A549 (cell line): ENCODE results near the gene RCOR2. TPM values are rescaled to one million over a fixed set of nuclear protein-coding genes. Genes with fewer than 3 reads are reported as not detected.

Source experiments
- ATAC-seq, 2 experiments: fragments of 200-7000 bp in 1 of 2; fragments of >200 bp in 1 of 2; cut with Nextera tagmentation in 1 of 2; cut with Tn5 transposase in 1 of 2; 3 replicates each; pipeline versions ENCODE4 v1.8.0 to v1.9.1; 2018 to 2020; ENCODE audit warnings: mild to moderate bottlenecking in 1 of 2, moderate library complexity in 1 of 2
- CTCF ChIA-PET: fragments of 300-600 bp; sonication (Branson Sonifier 250); formaldehyde crosslinking; extraction: SDS; loops from one replicate; lab custom pipeline; 2021; ENCODE audit warnings: antibody characterized with exemption, inconsistent platforms; lab: Yijun Ruan, JAX
- POLR2A ChIA-PET: fragments of 350-600 bp; formaldehyde crosslinking; extraction: SDS; loops from one replicate; lab custom pipeline; 2021; ENCODE audit warnings: antibody characterized with exemption, inconsistent platforms; lab: Yijun Ruan, JAX
- DNase-seq, 2 experiments: peaks; one replicate each; pipeline versions ENCODE4 v3.0.0 to v3.0.0-alpha.2; 2011 to 2016; ENCODE audit warnings: low read depth in 1 of 2, low spot score in 1 of 2
- FAIRE-seq: peaks from 2 replicates; lab custom pipeline; 2011; peaks lifted over from hg19 to GRCh38; lab: Jason Lieb, UNC
- H3K27ac ChIP-seq, 2 experiments: fragments of >200 bp; sonication (Bioruptor Twin); formaldehyde crosslinking; 3 replicates each; pipeline ENCODE4 v1.5.1; 2016 to 2017
- H3K4me1 ChIP-seq: fragments of >200 bp; sonication (Bioruptor Twin); formaldehyde crosslinking; 3 replicates; pipeline ENCODE4 v1.6.1; 2016
- H3K4me2 ChIP-seq: fragments of >200 bp; sonication (Bioruptor Twin); formaldehyde crosslinking; 3 replicates; pipeline ENCODE4 v1.6.1; 2016
- H3K4me3 ChIP-seq: fragments of >200 bp; sonication (Bioruptor Twin); formaldehyde crosslinking; 3 replicates; pipeline ENCODE4 v1.5.1; 2016
- H3K9me3 ChIP-seq: fragments of >200 bp; sonication (Bioruptor Twin); formaldehyde crosslinking; 3 replicates; pipeline ENCODE4 v1.6.1; 2016
- BCL3 ChIP-seq: fragments of >200 bp; sonication (Bioruptor Twin); formaldehyde crosslinking; IDR thresholded peaks from 3 replicates; pipeline ENCODE4 v1.6.1; 2016
- BHLHE40 ChIP-seq: IDR thresholded peaks from 2 replicates; pipeline ENCODE4 v1.6.1; 2012; ENCODE audit warnings: low read depth, low read length, inconsistent platforms
- CBX2 ChIP-seq: fragments of 200-600 bp; sonication (generic); IDR thresholded peaks from 2 replicates; pipeline ENCODE4 v1.6.1; 2016; ENCODE audit warnings: low read depth, mild to moderate bottlenecking, borderline replicate concordance
- CEBPB ChIP-seq, 2 experiments: fragments of >200 bp in 1 of 2; sonication (Bioruptor Twin) in 1 of 2; formaldehyde crosslinking in 1 of 2; IDR thresholded peaks; 2 replicates each; pipeline ENCODE4 v1.6.1; 2012 to 2016
- CHD4 ChIP-seq: fragments of 200-600 bp; sonication (generic); IDR thresholded peaks from 2 replicates; pipeline ENCODE4 v1.6.1; 2016; ENCODE audit warnings: antibody characterized with exemption, mild to moderate bottlenecking, borderline replicate concordance
- CTCF ChIP-seq: fragments of >200 bp; sonication (Bioruptor Twin); formaldehyde crosslinking; IDR thresholded peaks from 3 replicates; pipeline ENCODE4 v1.5.1; 2016
- E2F6 ChIP-seq: IDR thresholded peaks from 2 replicates; pipeline ENCODE4 v1.6.1; 2012; ENCODE audit warnings: low read depth, borderline replicate concordance
- EHMT2 ChIP-seq: fragments of 200-600 bp; sonication (generic); IDR thresholded peaks from 2 replicates; pipeline ENCODE4 v1.6.1; 2016; ENCODE audit warnings: antibody characterized with exemption, low read depth, mild to moderate bottlenecking, moderate library complexity
- FOSB ChIP-seq: fragments of 250-450 bp; sonication (Bioruptor Pico); IDR thresholded peaks from 2 replicates; pipeline ENCODE4 v1.5.0; 2020; ENCODE audit warnings: mild to moderate bottlenecking, moderate library complexity
- FOSL2 ChIP-seq, 2 experiments: fragments of 450-650 bp in 1 of 2; fragments of >200 bp in 1 of 2; sonication (Bioruptor Twin) in 1 of 2; formaldehyde crosslinking; IDR thresholded peaks; 2 replicates each; pipeline versions ENCODE4 v1.5.0 to v1.6.1; 2016 to 2020; ENCODE audit warnings: mild to moderate bottlenecking in 1 of 2, moderate library complexity in 1 of 2
- JUN ChIP-seq, 2 experiments: fragments of >200 bp; sonication (Bioruptor Twin); formaldehyde crosslinking; IDR thresholded peaks; 2 replicates in 1 of 2; 3 replicates in 1 of 2; pipeline ENCODE4 v1.6.1; 2016 to 2017
- JUNB ChIP-seq: fragments of >200 bp; sonication (Bioruptor Twin); formaldehyde crosslinking; IDR thresholded peaks from 2 replicates; pipeline ENCODE4 v1.6.1; 2016
- MAZ ChIP-seq: fragments of 150-350 bp; IDR thresholded peaks from 2 replicates; pipeline ENCODE4 v1.6.1; 2014; ENCODE audit warnings: antibody characterized with exemption, low read depth, low read length, borderline replicate concordance
- NFE2L2 ChIP-seq: fragments of 150-350 bp; conservative IDR thresholded peaks from 2 replicates; pipeline ENCODE4 v1.6.1; 2014; ENCODE audit warnings: low read length
- NPAS2 ChIP-seq: fragments of 250-450 bp; sonication (Bioruptor Pico); IDR thresholded peaks from 2 replicates; pipeline ENCODE4 v1.8.0; 2022; ENCODE audit warnings: mild to moderate bottlenecking, moderate library complexity, borderline replicate concordance
- PBX3 ChIP-seq: IDR thresholded peaks from 2 replicates; pipeline ENCODE4 v1.6.1; 2012
- POLR2AphosphoS2 ChIP-seq: conservative IDR thresholded peaks from 2 replicates; pipeline ENCODE4 v1.6.1; 2012; ENCODE audit warnings: low read length, improper control_type of control experiment, inconsistent platforms
- RAD21 ChIP-seq, 2 experiments: fragments of >200 bp in 1 of 2; sonication (Bioruptor Twin) in 1 of 2; formaldehyde crosslinking in 1 of 2; IDR thresholded peaks in 1 of 2; conservative IDR thresholded peaks in 1 of 2; 2 replicates in 1 of 2; 3 replicates in 1 of 2; pipeline ENCODE4 v1.6.1; 2012 to 2018; ENCODE audit warnings: inconsistent platforms in 1 of 2
- RARB ChIP-seq: fragments of 250-450 bp; sonication (Bioruptor Pico); IDR thresholded peaks from 2 replicates; pipeline ENCODE4 v1.8.0; 2021; ENCODE audit warnings: mild to moderate bottlenecking, moderate library complexity
- RFX5 ChIP-seq: fragments of 450-650 bp; IDR thresholded peaks from 2 replicates; pipeline ENCODE4 v1.7.1; 2014; ENCODE audit warnings: antibody characterized with exemption, mild to moderate bottlenecking, moderate library complexity
- RNF2 ChIP-seq: fragments of 200-600 bp; sonication (generic); IDR thresholded peaks from 2 replicates; pipeline ENCODE4 v1.6.1; 2016; ENCODE audit warnings: low read depth, mild to moderate bottlenecking, antibody characterized with exemption, moderate library complexity, borderline replicate concordance
- SMC3 ChIP-seq: fragments of >200 bp; sonication (Bioruptor Twin); formaldehyde crosslinking; IDR thresholded peaks from 3 replicates; pipeline ENCODE4 v1.6.1; 2018; ENCODE audit warnings: inconsistent platforms
- ZFP36 ChIP-seq: fragments of 450-650 bp; IDR thresholded peaks from 2 replicates; pipeline ENCODE4 v1.6.1; 2014; ENCODE audit warnings: borderline replicate concordance; ENCODE audit not compliant: partially characterized antibody
- WGBS: methylation state at CpG from one replicate; pipeline ENCODE4 v1.1.6; 2017; ENCODE audit errors: missing lambda C conversion rate; 5-methylcytosine and 5-hydroxymethylcytosine counted together
- polyA plus RNA-seq, 4 experiments: library from polyadenylated mRNA; depleted of rRNA in 3 of 4; stranded (reverse); fragments of >200 nt; fragmentation: RNase III in 1 of 4; extraction: RNeasy Plus Mini Kit Qiagen cat#74134 plus additional on column Dnase treatment in 1 of 4; gene quantifications; 2 replicates in 3 of 4; 3 replicates in 1 of 4; pipeline ENCODE4 v1.2.3, GENCODE V29; 2011 to 2017

RCOR2 gene
- polyA plus RNA-seq, 2 of the 4 experiments (the other 2 are of a cell fraction) = 0.46 to 2.5 TPM

- FAIRE-seq = no peak
- peak overlapping the region in 1 of 2 experiments; percentile 22; a peak in 2 of 6 replicates for H3K27ac ChIP-seq
- WGBS = 100% methylated on average over 4 of the region's 5 CpGs
- H3K9me3 ChIP-seq = no peaks in the 10 kb centered on the region
- H3K4me1 ChIP-seq = peaks cover 48% of the 10 kb centered on the region
- ChIA-PET CTCF (interaction anchor here (0.8 to 2.6 kb wide), 8 partner anchors 10 to 73 kb away, joined by 3 to 16 read pairs (median 4); no protein-coding TSS in a partner anchor), POLR2A (interaction anchor here (1.1 kb wide), 2 partner anchors 34 to 354 kb away, joined by 3 read pairs; partner anchors contain the start of gene MARK2)
- peak overlapping the region; percentile 71; the same call in 2 of the 3 replicates for H3K4me2 ChIP-seq
- no peak for DNase-seq
- H3K4me3 ChIP-seq = no peak overlapping the region
- no peak for ATAC-seq
- TF ChIP-seq CTCF (no peak), CHD4 (no peak), CBX2 (no peak), RNF2 (no peak), BCL3 (no peak), NFE2L2 (no peak), PBX3 (no peak), ZFP36 (no peak), MAZ (no peak), RFX5 (no peak), FOSB (CRISPR knock-in tag) (no peak), POLR2AphosphoS2 (no peak), JUN (IDR thresholded peaks at IDR 0.05) (no peak)
Measured at GRCh38 chr11:63872800-63873197, 44.2 kb downstream of the RCOR2 start.

GRCh38 chr11:63871962-63872799 is 44.8 kb downstream of the RCOR2 start:
- peak; percentile 71 to 86 for DNase-seq
- Histone ChIP-seq H3K27ac (peak overlapping the region; percentile 2 to 22; a peak in 2 of 6 replicates), H3K9me3 (no peaks in the 10 kb centered on the region), H3K4me1 (peaks cover 48% of the 10 kb centered on the region), H3K4me3 (0 out of 3 replicates have a peak overlapping the region, but pooled peaks have one; percentile 6), H3K4me2 (peak overlapping the region; percentile 71)
- CTCF ChIA-PET = interaction anchor here (1.0 to 2.6 kb wide), 7 partner anchors 10 to 74 kb away, joined by 3 to 16 read pairs (median 4); no protein-coding TSS in a partner anchor
- ATAC-seq = peak; percentile 92 to 96
- FAIRE-seq = no peak
- TF ChIP-seq FOSL2 (IDR thresholded peaks at IDR 0.05) (no peak), FOSL2 (CRISPR knock-in tag; IDR thresholded peaks at IDR 0.05) (peak; percentile 50), CEBPB (IDR thresholded peaks at IDR 0.05) (peak; percentile 86 to 95), RAD21 (conservative IDR thresholded peaks at IDR 0.05 in 1 of 2, IDR thresholded peaks at IDR 0.05 in 1 of 2) (peak; percentile 53 to 58), EHMT2 (no peak), E2F6 (no peak), CTCF (peak; percentile 48), NPAS2 (CRISPR knock-in tag) (no peak), CHD4 (no peak), BHLHE40 (no peak), BCL3 (no peak), SMC3 (peak; percentile 53; the same call in 2 of the 3 replicates), RARB (CRISPR knock-in tag) (no peak), JUNB (no peak)
- TF ChIP-seq, all 56 proteins: peak for 5
- 52% methylated on average over 11 of the region's 11 CpGs for WGBS
- POLR2A ChIA-PET = interaction anchor here (1.0 to 1.1 kb wide), 3 partner anchors 33 to 354 kb away, joined by 3 to 13 read pairs (median 3); partner anchors contain the start of gene MARK2
